ENCODE results near the gene REXO1.

Gene REXO1

GRCh38 chr19:1828279-1829238 lies 19.7 kb downstream of the REXO1 start:
- no peak for DNase-seq

- DNase-seq, result no peak
Observed at GRCh38 chr19:1827566-1828278, 20.6 kb downstream of the REXO1 start.

GRCh38 chr19:1826557-1827521 lies 21.4 kb downstream of the REXO1 start:
- no peak for DNase-seq

GRCh38 chr19:1825909-1826556 lies 22.2 kb downstream of the REXO1 start:
- DNase-seq, result peak; percentile 84

- no peak for DNase-seq
Observed at GRCh38 chr19:1824252-1824622, 24.0 kb downstream of the REXO1 start.

- no peak for DNase-seq
Observed at GRCh38 chr19:1823539-1824251, 24.6 kb downstream of the REXO1 start.

GRCh38 chr19:1823020-1823419 lies 25.3 kb downstream of the REXO1 start:
- no peak for DNase-seq

GRCh38 chr19:1822210-1822609 lies 26.1 kb downstream of the REXO1 start:
- DNase-seq, result no peak

- no peak for DNase-seq
Observed at GRCh38 chr19:1819341-1820255, 28.7 kb downstream of the REXO1 start.

GRCh38 chr19:1818549-1819195 lies 29.6 kb downstream of the REXO1 start:
- no peak for DNase-seq

GRCh38 chr19:1817553-1818179 lies 30.6 kb downstream of the REXO1 start:
- no peak for DNase-seq

- no peak for DNase-seq
Observed at GRCh38 chr19:1816530-1817298, 31.6 kb downstream of the REXO1 start.

- DNase-seq, result no peak
Observed at GRCh38 chr19:1815605-1816529, 32.4 kb downstream of the REXO1 start.

- DNase-seq, result no peak
Observed at GRCh38 chr19:1814833-1815604, 33.3 kb downstream of the REXO1 start.

GRCh38 chr19:1814391-1814790 lies 33.9 kb downstream of the REXO1 start:
- no peak for DNase-seq

Measured in activated CD4-positive, alpha-beta T cell treated with anti-CD3 and anti-CD28 coated beads for 48 hours (primary cell).